T-cell (primary cell): ENCODE measurements around the gene RIPOR2. TPM values are rescaled to one million over a fixed set of nuclear protein-coding genes. Genes with fewer than 3 reads are reported as not detected.
A peak's percentile ranks its signal among the peaks of the same experiment; 100 is the strongest.

Experiments
- ATAC-seq, 4 experiments: fragments of 200-7000 bp in 3 of 4; fragments of 150-1000 bp in 1 of 4; cut with Tn5 transposase; replicated peaks in 1 of 4; 1 replicate in 3 of 4; 2 replicates in 1 of 4; pipeline ENCODE4 v1.10.0; 2021; ENCODE audit warnings: moderate library complexity in 3 of 4, mild to moderate bottlenecking in 2 of 4, moderate number of reproducible peaks in 1 of 4
- CTCF ChIA-PET, 2 donors: fragments of 300-600 bp; sonication (Branson Sonifier 250); formaldehyde crosslinking; loops; one replicate each; lab custom pipeline; 2022; ENCODE audit warnings: antibody characterized with exemption in 2 of 2; lab: Charles Lee
- POLR2A ChIA-PET, 2 donors: fragments of 300-600 bp; sonication (Branson Sonifier 250); formaldehyde crosslinking; loops; one replicate each; lab custom pipeline; 2022; ENCODE audit warnings: antibody characterized with exemption in 2 of 2; lab: Charles Lee
- DNase-seq, 35 experiments: peaks; one replicate each; pipeline versions ENCODE4 v3.0.0 to v3.0.0-alpha.2; 2013 to 2023
- H3K27ac ChIP-seq: one replicate; pipeline ENCODE4 v1.5.1; 2013; ENCODE audit warnings: low read length
- H3K27me3 ChIP-seq, 2 experiments: replicated peaks in 1 of 2; 1 replicate in 1 of 2; 2 replicates in 1 of 2; pipeline versions ENCODE4 v1.6.1 to v1.7.0; 2013; ENCODE audit warnings: low read length in 1 of 2, mixed read lengths in 1 of 2; ENCODE audit not compliant: control insufficient read depth in 2 of 2, insufficient read depth in 2 of 2; ENCODE audit errors: extremely low read depth in 1 of 2
- H3K36me3 ChIP-seq, 2 donors: 1 replicate in 1 of 2; 2 replicates in 1 of 2; pipeline versions ENCODE4 v1.6.1 to v1.7.0; 2013; ENCODE audit warnings: low read length in 1 of 2; ENCODE audit not compliant: control insufficient read depth in 2 of 2, insufficient read depth in 1 of 2; ENCODE audit errors: extremely low read depth in 1 of 2
- H3K4me1 ChIP-seq, 2 experiments: 1 replicate in 1 of 2; 2 replicates in 1 of 2; pipeline versions ENCODE4 v1.6.1 to v1.7.0; 2013; ENCODE audit warnings: low read length in 2 of 2, mixed read lengths in 1 of 2; ENCODE audit not compliant: insufficient read depth in 2 of 2, control insufficient read depth in 1 of 2; ENCODE audit errors: extremely low read depth in 1 of 2
- H3K4me3 ChIP-seq, 2 donors: 1 replicate in 1 of 2; 2 replicates in 1 of 2; pipeline versions ENCODE4 v1.5.1 to v1.7.0; 2013; ENCODE audit warnings: mild to moderate bottlenecking in 2 of 2, low read length in 1 of 2, moderate library complexity in 1 of 2; ENCODE audit not compliant: control insufficient read depth in 1 of 2; ENCODE audit errors: extremely low read depth in 1 of 2
- H3K9me3 ChIP-seq: 2 replicates; pipeline ENCODE4 v1.7.0; 2013
- H3K27ac Mint-ChIP-seq, 2 donors: one replicate each; pipeline ENCODE4 v1.8.0; 2020 to 2021; ENCODE audit warnings: mild to moderate bottlenecking in 2 of 2, mixed read lengths in 2 of 2
- H3K27me3 Mint-ChIP-seq, 2 donors: one replicate each; pipeline ENCODE4 v1.8.0; 2021 to 2022; ENCODE audit warnings: mixed read lengths in 2 of 2
- H3K36me3 Mint-ChIP-seq: one replicate; pipeline ENCODE4 v1.8.0; 2021; ENCODE audit warnings: mixed read lengths
- H3K4me1 Mint-ChIP-seq, 3 donors: one replicate each; pipeline ENCODE4 v1.8.0; 2020 to 2022; ENCODE audit warnings: mixed read lengths in 3 of 3, mild to moderate bottlenecking in 1 of 3
- H3K4me3 Mint-ChIP-seq, 3 donors: one replicate each; pipeline ENCODE4 v1.8.0; 2020 to 2022; ENCODE audit warnings: mild to moderate bottlenecking in 3 of 3, mixed read lengths in 3 of 3, moderate library complexity in 3 of 3
- H3K9me3 Mint-ChIP-seq, 3 donors: one replicate each; pipeline ENCODE4 v1.8.0; 2020 to 2022; ENCODE audit warnings: mixed read lengths in 3 of 3
- WGBS: methylation state at CpG from one replicate; pipeline ENCODE4 v1.1.5; 2013; ENCODE audit warnings: missing lambda C conversion rate; ENCODE audit not compliant: insufficient coverage; 5-methylcytosine and 5-hydroxymethylcytosine counted together
- total RNA-seq, 35 experiments: library from RNA in 6 of 35; stranded (reverse) in 6 of 35; fragments of 120-200 nt in 1 of 35; gene quantifications; one replicate each; pipeline versions ENCODE4 v1.2.1 to v1.2.4 and lab custom pipeline; 2013 to 2026

RIPOR2 gene
- total RNA-seq, 5 donors from 2014 or later (not counting 1 experiment from before 2014, with no cell fraction given): 381 to 480 (median 441) TPM

DNA sequence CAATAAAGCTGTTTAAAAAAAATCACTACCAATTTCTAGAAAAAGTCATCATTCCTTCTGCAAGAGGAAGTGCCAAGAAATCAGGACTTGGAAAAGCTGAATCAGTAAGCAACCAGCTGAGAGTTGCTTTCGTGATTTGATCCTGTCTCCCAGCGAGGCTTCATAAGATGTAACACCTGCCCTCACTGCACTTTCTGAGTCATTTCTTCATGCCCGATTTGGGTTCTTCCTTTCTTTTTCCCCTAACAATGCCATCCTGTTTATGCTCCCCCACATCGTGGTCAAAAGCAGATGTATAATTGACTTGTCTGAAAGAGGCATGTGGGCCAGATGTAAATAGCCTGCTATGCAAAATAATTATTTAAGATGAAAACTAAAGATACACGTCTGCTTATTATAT, 52.1 kb downstream of the RIPOR2 start:
- peak overlapping the region; percentile 33 for H3K27ac ChIP-seq
- no peaks in the 10 kb centered on the region for H3K9me3 ChIP-seq
- H3K27ac Mint-ChIP-seq: peak overlapping the region; percentile 77 to 93
- H3K36me3 ChIP-seq: peaks cover 7 to 48% of the 10 kb centered on the region in 2 donors
- DNase-seq (no peak), ATAC-seq (peak in 2 of 4 experiments; percentile 48 to 52)
- ChIA-PET CTCF (interaction anchor here in 1 of 2 donors (1.3 to 3.9 kb wide), 4 partner anchors 38 to 134 kb away, joined by 7 to 22 read pairs (median 9); no protein-coding TSS in a partner anchor), POLR2A (no interaction called here)
- H3K27me3 Mint-ChIP-seq: no peaks in the 10 kb centered on the region
- no peaks in the 10 kb centered on the region for H3K27me3 ChIP-seq
- H3K4me1 Mint-ChIP-seq: peaks cover 87 to 98% (median 88%) of the 10 kb centered on the region in 3 donors
- H3K4me1 ChIP-seq: peaks cover 46 to 60% of the 10 kb centered on the region in 2 experiments
- H3K4me3 Mint-ChIP-seq: peak overlapping the region in 2 of 3 donors; percentile 38 to 46
- 31% methylated on average over 2 of the region's 5 CpGs for WGBS
- no peak overlapping the region for H3K4me3 ChIP-seq
- H3K9me3 Mint-ChIP-seq: peaks cover 0 to 2% (median 0%) of the 10 kb centered on the region in 3 donors
- H3K36me3 Mint-ChIP-seq: peaks cover 75% of the 10 kb centered on the region

- peak overlapping the region; percentile 77 to 93 for H3K27ac Mint-ChIP-seq
- Histone ChIP-seq H3K4me3 (no peak overlapping the region), H3K27ac (peak overlapping the region; percentile 33), H3K27me3 (no peaks in the 10 kb centered on the region), H3K4me1 (peaks cover 46 to 58% of the 10 kb centered on the region in 2 experiments), H3K9me3 (no peaks in the 10 kb centered on the region), H3K36me3 (peaks cover 7 to 55% of the 10 kb centered on the region in 2 donors)
- ATAC-seq: no peak
- WGBS: 100% methylated on average over 1 of the region's 7 CpGs
- H3K36me3 Mint-ChIP-seq: peaks cover 78% of the 10 kb centered on the region
- no peak for DNase-seq
- POLR2A ChIA-PET: interaction anchor here in 1 of 2 donors (0.6 to 0.8 kb wide), 2 partner anchors 9 to 15 kb away, joined by 3 to 4 read pairs; no protein-coding TSS in a partner anchor
- H3K4me1 Mint-ChIP-seq: peaks cover 86 to 98% (median 87%) of the 10 kb centered on the region in 3 donors
- H3K27me3 Mint-ChIP-seq: no peaks in the 10 kb centered on the region
- CTCF ChIA-PET: interaction anchor here in 1 of 2 donors (0.6 to 3.9 kb wide), 10 partner anchors 14 to 407 kb away, joined by 3 to 22 read pairs (median 4); no protein-coding TSS in a partner anchor
- peaks cover 0 to 2% (median 2%) of the 10 kb centered on the region in 3 donors for H3K9me3 Mint-ChIP-seq
- peak overlapping the region; percentile 38 to 51 (median 46) for H3K4me3 Mint-ChIP-seq
Observed at GRCh38 chr6:24882835-24883555, 52.8 kb downstream of the RIPOR2 start.

DNA sequence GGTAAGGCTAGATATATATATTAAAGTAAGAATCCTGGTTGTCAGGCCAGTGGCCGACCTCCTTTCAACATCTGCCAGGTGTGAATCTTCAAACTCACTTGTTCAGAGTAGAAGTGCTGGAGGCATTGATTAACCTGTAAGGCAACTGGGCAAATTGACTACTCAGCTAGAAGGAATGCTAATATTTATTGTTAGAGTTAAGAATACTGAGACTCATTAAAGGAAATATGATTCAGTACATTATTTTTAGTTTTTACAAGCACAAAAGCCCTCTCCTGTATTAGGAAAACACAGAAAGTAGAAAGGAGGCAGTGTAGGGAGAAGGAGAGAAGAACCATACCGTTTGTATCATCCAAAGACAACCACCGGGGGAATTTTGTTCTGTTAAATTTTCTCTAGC, 53.5 kb downstream of the RIPOR2 start:
- peaks cover 86 to 98% (median 87%) of the 10 kb centered on the region in 3 donors for H3K4me1 Mint-ChIP-seq
- H3K9me3 Mint-ChIP-seq: peaks cover 0 to 6% (median 2%) of the 10 kb centered on the region in 3 donors
- Histone ChIP-seq H3K27me3 (no peaks in the 10 kb centered on the region), H3K27ac (no peak overlapping the region), H3K36me3 (peaks cover 7 to 56% of the 10 kb centered on the region in 2 donors), H3K4me3 (no peak overlapping the region), H3K4me1 (peaks cover 48 to 55% of the 10 kb centered on the region in 2 experiments), H3K9me3 (no peaks in the 10 kb centered on the region)
- H3K4me3 Mint-ChIP-seq: peak overlapping the region in 1 of 3 donors; percentile 55
- ChIA-PET CTCF (interaction anchor here (0.5 to 3.9 kb wide), 13 partner anchors 13 to 407 kb away, joined by 3 to 22 read pairs (median 4); no protein-coding TSS in a partner anchor), POLR2A (interaction anchor here in 1 of 2 donors (0.6 to 0.8 kb wide), 2 partner anchors 9 to 144 kb away, joined by 4 to 7 read pairs; no protein-coding TSS in a partner anchor)
- no peak for DNase-seq
- peaks cover 80% of the 10 kb centered on the region for H3K36me3 Mint-ChIP-seq
- 80% methylated on average over 1 of the region's 3 CpGs for WGBS
- no peak for ATAC-seq
- H3K27ac Mint-ChIP-seq: peak overlapping the region; percentile 64 to 93
- no peaks in the 10 kb centered on the region for H3K27me3 Mint-ChIP-seq

- ATAC-seq (no peak), DNase-seq (no peak)
- Mint-ChIP-seq H3K4me1 (peaks cover 86 to 98% (median 87%) of the 10 kb centered on the region in 3 donors), H3K27me3 (no peaks in the 10 kb centered on the region), H3K4me3 (peak overlapping the region in 1 of 3 donors; percentile 55), H3K36me3 (peaks cover 82% of the 10 kb centered on the region), H3K27ac (peak overlapping the region; percentile 64 to 93), H3K9me3 (peaks cover 0 to 6% (median 2%) of the 10 kb centered on the region in 3 donors)
- ChIA-PET CTCF (interaction anchor here (0.9 to 3.9 kb wide), 5 partner anchors 37 to 110 kb away, joined by 3 to 22 read pairs (median 5); no protein-coding TSS in a partner anchor), POLR2A (no interaction called here)
- Histone ChIP-seq H3K36me3 (peaks cover 7 to 57% of the 10 kb centered on the region in 2 donors), H3K27me3 (no peaks in the 10 kb centered on the region), H3K9me3 (no peaks in the 10 kb centered on the region), H3K27ac (no peak overlapping the region), H3K4me3 (no peak overlapping the region), H3K4me1 (peaks cover 44 to 51% of the 10 kb centered on the region in 2 experiments)
- WGBS: 92% methylated on average over 2 of the region's 3 CpGs
Observed at GRCh38 chr6:24881376-24881775, 54.4 kb downstream of the RIPOR2 start.

DNA sequence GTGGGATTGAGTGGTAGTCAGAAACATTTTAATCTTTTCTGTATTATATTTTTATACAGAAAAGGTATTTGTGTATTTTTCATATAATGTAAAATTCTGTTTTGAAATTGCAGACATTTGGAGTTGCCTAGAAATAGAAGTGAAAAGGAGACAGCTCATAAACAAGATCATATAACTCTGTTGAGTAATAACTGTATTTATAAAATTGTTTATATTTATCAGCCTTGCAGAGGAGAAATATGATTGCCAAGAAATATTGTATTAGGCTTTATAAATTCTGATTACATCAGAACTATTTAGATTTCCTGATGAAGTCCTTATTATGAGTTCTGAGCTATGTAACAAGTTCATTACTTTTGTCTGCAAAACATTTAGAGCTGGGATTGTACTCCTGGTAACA, 55.3 kb downstream of the RIPOR2 start:
- ATAC-seq (no peak), DNase-seq (no peak)
- Mint-ChIP-seq H3K4me3 (peak overlapping the region in 1 of 3 donors; percentile 50), H3K27me3 (no peaks in the 10 kb centered on the region), H3K9me3 (peaks cover 0 to 6% (median 2%) of the 10 kb centered on the region in 3 donors), H3K36me3 (peaks cover 83% of the 10 kb centered on the region), H3K4me1 (peaks cover 87 to 98% (median 88%) of the 10 kb centered on the region in 3 donors), H3K27ac (peak overlapping the region; percentile 66 to 77)
- H3K36me3 ChIP-seq: peaks cover 7 to 60% of the 10 kb centered on the region in 2 donors
- no peak overlapping the region for H3K4me3 ChIP-seq
- no peaks in the 10 kb centered on the region for H3K27me3 ChIP-seq
- no peak overlapping the region for H3K27ac ChIP-seq
- no peaks in the 10 kb centered on the region for H3K9me3 ChIP-seq
- H3K4me1 ChIP-seq: peaks cover 44 to 46% of the 10 kb centered on the region in 2 experiments
- ChIA-PET POLR2A (no interaction called here), CTCF (interaction anchor here (0.8 to 3.9 kb wide), 4 partner anchors 8 to 137 kb away, joined by 4 to 22 read pairs (median 6); no protein-coding TSS in a partner anchor)

DNA sequence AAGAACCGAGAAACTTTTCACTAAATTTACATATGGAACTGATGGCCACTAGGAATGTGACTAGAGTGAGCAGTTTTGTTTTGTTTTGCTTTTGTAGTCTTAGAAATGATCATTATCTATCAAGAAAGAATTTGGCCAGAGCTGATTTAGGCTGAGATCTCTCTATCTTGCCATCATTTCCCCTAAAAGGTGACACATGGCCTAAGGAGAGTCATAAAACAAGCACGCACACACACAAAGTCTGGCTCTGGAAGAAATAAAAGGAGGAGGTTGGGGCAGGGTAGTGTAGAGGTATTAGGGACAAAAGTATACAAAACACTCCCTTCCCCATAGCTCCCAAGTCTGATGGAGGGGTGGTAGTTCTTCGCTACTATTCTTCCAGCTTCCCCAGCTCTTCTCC, 56.4 kb downstream of the RIPOR2 start:
- H3K27ac Mint-ChIP-seq: peak overlapping the region; percentile 66 to 77
- no peaks in the 10 kb centered on the region for H3K27me3 Mint-ChIP-seq
- POLR2A ChIA-PET: no interaction called here
- no peaks in the 10 kb centered on the region for H3K9me3 ChIP-seq
- H3K36me3 Mint-ChIP-seq: peaks cover 86% of the 10 kb centered on the region
- DNase-seq: no peak
- peaks cover 7 to 68% of the 10 kb centered on the region in 2 donors for H3K36me3 ChIP-seq
- no peak overlapping the region for H3K27ac ChIP-seq
- H3K27me3 ChIP-seq: no peaks in the 10 kb centered on the region
- H3K4me3 Mint-ChIP-seq: peak overlapping the region in 1 of 3 donors; percentile 50
- CTCF ChIA-PET: interaction anchor here in 1 of 2 donors (2.0 kb wide), 1 partner anchor 9 kb away, joined by 6 read pairs; no protein-coding TSS in a partner anchor
- ATAC-seq: no peak
- peaks cover 42 to 43% of the 10 kb centered on the region in 2 experiments for H3K4me1 ChIP-seq
- no peak overlapping the region for H3K4me3 ChIP-seq
- H3K4me1 Mint-ChIP-seq: peaks cover 89 to 98% (median 90%) of the 10 kb centered on the region in 3 donors
- no CpG with 5 or more reads among the region's 3 CpGs for WGBS
- peaks cover 0 to 6% (median 2%) of the 10 kb centered on the region in 3 donors for H3K9me3 Mint-ChIP-seq
